ENCODE results near the gene EFCAB6. TPM values are rescaled to one million over a fixed set of nuclear protein-coding genes. Genes with fewer than 3 reads are reported as not detected.

EFCAB6 gene
- total RNA-seq, 1 donor, result 2.7 TPM

GRCh38 chr22:43567691-43568324 is 244.3 kb downstream of the EFCAB6 start:
- no peak for TF ChIP-seq CTCF (IDR thresholded peaks at IDR 0.05; ENCODE audit: insufficient read depth, low read length)
- no peak overlapping the region for H3K4me3 ChIP-seq (ENCODE audit: low read depth, low read length)
- DNase-seq (ENCODE audit: low read depth), result no peak

GRCh38 chr22:43566561-43567332 is 245.4 kb downstream of the EFCAB6 start:
- H3K4me3 ChIP-seq (ENCODE audit: low read depth, low read length), result no peak overlapping the region
- DNase-seq (ENCODE audit: low read depth), result no peak
- TF ChIP-seq CTCF (IDR thresholded peaks at IDR 0.05; ENCODE audit: insufficient read depth, low read length), result no peak

GRCh38 chr22:43566021-43566420 is 246.1 kb downstream of the EFCAB6 start:
- TF ChIP-seq CTCF (IDR thresholded peaks at IDR 0.05; ENCODE audit: insufficient read depth, low read length), result no peak
- no peak overlapping the region for H3K4me3 ChIP-seq (ENCODE audit: low read depth, low read length)
- no peak for DNase-seq (ENCODE audit: low read depth)

GRCh38 chr22:43564859-43565258 is 247.2 kb downstream of the EFCAB6 start:
- TF ChIP-seq CTCF (IDR thresholded peaks at IDR 0.05; ENCODE audit: insufficient read depth, low read length), result no peak
- H3K4me3 ChIP-seq (ENCODE audit: low read depth, low read length), result no peak overlapping the region
- no peak for DNase-seq (ENCODE audit: low read depth)

- TF ChIP-seq CTCF (IDR thresholded peaks at IDR 0.05; ENCODE audit: insufficient read depth, low read length), result no peak
- no peak for DNase-seq (ENCODE audit: low read depth)
- H3K4me3 ChIP-seq (ENCODE audit: low read depth, low read length), result no peak overlapping the region
Observed at GRCh38 chr22:43563571-43563970, 248.5 kb downstream of the EFCAB6 start.

GRCh38 chr22:43562843-43563242 is 249.3 kb downstream of the EFCAB6 start:
- TF ChIP-seq CTCF (IDR thresholded peaks at IDR 0.05; ENCODE audit: insufficient read depth, low read length), result no peak
- no peak for DNase-seq (ENCODE audit: low read depth)
- H3K4me3 ChIP-seq (ENCODE audit: low read depth, low read length), result no peak overlapping the region
